Kidney epithelial cell (primary cell): Measurements from ENCODE around the gene KATNAL2. TPM values are rescaled to one million over a fixed set of nuclear protein-coding genes. Genes with fewer than 3 reads are reported as not detected.

Experiments
- DNase-seq: peaks from one replicate; pipeline ENCODE4 v3.0.0-alpha.2; 2010; ENCODE audit warnings: low read depth
- H3K27me3 ChIP-seq: 2 replicates; pipeline ENCODE4 v1.6.0; 2011; ENCODE audit warnings: low read length; ENCODE audit not compliant: control insufficient read depth, insufficient read depth
- H3K36me3 ChIP-seq: 2 replicates; pipeline ENCODE4 v1.5.1; 2011; ENCODE audit warnings: low read length; ENCODE audit not compliant: control insufficient read depth, insufficient read depth
- H3K4me3 ChIP-seq: 2 replicates; pipeline ENCODE4 v1.5.1; 2011; ENCODE audit warnings: low read depth, mild to moderate bottlenecking, control low read depth, low read length
- total RNA-seq: library from RNA; depleted of rRNA; stranded (reverse); fragments of >200 nt; gene quantifications from 2 replicates; pipeline ENCODE4 v1.2.3, GENCODE V29; 2015
- TF ChIP-seq, protein P1 (sequence below): IDR thresholded peaks from 2 replicates; pipeline ENCODE4 v1.5.1; 2011; ENCODE audit warnings: mild to moderate bottlenecking, moderate library complexity, low read length, control low read depth, inconsistent platforms; ENCODE audit not compliant: insufficient read depth, poor library complexity, severe bottlenecking

The KATNAL2 gene
- total RNA-seq, 1 donor from 2014 or later = 0.88 TPM

DNA sequence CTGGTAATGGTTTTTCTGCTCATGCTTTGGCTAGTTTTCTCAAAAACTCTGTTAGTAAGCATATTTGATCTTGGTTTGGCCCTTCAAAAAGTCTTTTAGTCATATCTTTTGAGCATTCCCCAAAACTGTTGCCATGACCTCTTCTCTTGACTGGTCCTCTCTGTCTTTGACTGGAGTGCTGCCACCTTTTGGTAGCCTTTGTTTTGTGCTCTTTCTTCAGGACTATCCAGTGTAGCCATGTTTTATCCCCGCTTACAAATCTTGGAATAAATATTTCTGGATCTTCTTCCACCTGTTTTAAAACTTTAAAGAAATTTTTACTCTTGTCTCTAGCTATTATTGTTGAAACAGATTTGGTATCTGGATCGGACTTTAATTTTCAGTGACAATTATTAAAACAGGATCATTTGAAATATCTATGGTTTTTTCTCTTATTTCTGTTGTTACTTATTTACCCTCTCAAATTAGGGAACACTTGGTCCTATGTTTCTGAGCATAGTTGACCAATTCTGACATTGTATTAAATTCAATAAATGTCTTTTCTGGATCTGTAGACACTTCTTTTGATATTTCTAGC, 119.0 kb downstream of the KATNAL2 start:
- no peak for DNase-seq
- Histone ChIP-seq H3K27me3 (no peaks in the 10 kb centered on the region), H3K4me3 (no peak overlapping the region), H3K36me3 (no peaks in the 10 kb centered on the region)
- TF ChIP-seq, protein P1, sequence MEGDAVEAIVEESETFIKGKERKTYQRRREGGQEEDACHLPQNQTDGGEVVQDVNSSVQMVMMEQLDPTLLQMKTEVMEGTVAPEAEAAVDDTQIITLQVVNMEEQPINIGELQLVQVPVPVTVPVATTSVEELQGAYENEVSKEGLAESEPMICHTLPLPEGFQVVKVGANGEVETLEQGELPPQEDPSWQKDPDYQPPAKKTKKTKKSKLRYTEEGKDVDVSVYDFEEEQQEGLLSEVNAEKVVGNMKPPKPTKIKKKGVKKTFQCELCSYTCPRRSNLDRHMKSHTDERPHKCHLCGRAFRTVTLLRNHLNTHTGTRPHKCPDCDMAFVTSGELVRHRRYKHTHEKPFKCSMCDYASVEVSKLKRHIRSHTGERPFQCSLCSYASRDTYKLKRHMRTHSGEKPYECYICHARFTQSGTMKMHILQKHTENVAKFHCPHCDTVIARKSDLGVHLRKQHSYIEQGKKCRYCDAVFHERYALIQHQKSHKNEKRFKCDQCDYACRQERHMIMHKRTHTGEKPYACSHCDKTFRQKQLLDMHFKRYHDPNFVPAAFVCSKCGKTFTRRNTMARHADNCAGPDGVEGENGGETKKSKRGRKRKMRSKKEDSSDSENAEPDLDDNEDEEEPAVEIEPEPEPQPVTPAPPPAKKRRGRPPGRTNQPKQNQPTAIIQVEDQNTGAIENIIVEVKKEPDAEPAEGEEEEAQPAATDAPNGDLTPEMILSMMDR = peak; percentile 54

DNA sequence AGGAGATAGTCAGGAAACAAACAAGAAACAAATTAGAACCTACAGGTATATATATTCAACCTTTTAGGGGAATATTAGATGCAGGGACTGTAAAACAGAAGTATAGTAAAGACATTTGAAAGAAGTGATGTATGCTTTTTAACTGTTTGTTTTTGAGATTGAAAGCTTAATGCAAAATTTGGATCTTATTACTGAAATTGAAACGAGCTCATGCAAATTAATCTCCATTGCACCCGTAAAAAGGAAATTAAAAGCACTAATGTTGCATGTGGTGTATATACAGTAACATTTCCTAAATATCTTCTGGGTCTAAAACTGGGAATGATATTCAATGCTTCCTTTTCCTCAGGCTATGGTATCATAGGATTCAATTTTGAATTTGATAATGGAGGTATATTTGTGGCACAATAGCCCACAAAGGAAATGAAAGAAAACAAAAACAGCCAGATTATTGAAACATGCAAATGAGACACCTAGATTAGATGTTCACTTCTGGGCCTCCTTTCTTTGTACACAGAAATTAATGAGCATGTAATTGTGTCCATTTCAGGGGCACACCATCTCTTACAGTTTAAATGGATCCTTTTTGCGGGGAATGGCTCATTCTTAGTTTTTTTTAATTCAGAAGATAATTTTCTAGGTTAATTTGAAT, 119.7 kb downstream of the KATNAL2 start:
- no peak for DNase-seq
- H3K4me3 ChIP-seq = no peak overlapping the region
- no peaks in the 10 kb centered on the region for H3K27me3 ChIP-seq
- H3K36me3 ChIP-seq = no peaks in the 10 kb centered on the region
- TF ChIP-seq, protein P1 = no peak

DNA sequence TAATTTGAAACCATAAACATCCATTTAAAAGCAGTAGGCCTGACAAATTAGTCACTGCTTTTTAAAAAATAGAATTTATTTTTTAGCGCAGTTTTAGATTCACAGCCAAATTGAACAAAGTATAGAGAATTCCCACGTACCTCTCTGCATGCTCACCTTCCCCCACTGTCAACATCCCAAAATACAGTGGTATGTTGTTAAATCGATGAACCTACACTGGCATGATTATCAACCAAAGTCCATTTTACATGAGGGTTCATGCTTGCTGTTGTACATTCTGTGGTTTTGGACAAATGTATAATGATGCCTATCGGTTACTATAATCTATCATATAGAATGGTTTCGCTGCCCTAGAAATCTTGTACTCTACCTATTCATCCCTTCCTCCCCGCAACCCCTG, 123.6 kb downstream of the KATNAL2 start:
- DNase-seq = no peak
- TF ChIP-seq, protein P1 = no peak
- Histone ChIP-seq H3K4me3 (no peak overlapping the region), H3K27me3 (no peaks in the 10 kb centered on the region), H3K36me3 (no peaks in the 10 kb centered on the region)

DNA sequence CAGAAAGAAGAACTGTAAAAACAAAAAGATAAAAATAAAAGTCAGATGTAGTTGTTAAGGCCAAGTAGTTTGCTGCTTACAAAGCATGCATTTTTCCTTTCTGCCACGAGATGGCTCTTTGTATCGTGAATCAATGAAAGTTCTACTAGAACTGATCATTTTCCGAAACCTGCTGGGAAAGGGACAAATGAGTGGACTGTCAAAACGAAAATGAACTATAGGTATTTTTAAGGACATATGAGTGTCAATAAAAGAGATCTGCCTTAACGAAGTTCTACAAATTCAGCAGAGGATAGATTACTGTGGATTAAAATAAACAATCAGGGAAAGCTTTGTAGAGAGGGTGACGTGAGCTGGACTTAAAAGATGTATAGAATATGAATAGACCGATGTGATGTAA, 133.1 kb downstream of the KATNAL2 start:
- TF ChIP-seq, protein P1 = peak; percentile 65
- DNase-seq = peak; percentile 4
- peaks cover 4% of the 10 kb centered on the region for H3K27me3 ChIP-seq
- H3K4me3 ChIP-seq = no peak overlapping the region
- H3K36me3 ChIP-seq = no peaks in the 10 kb centered on the region

DNA sequence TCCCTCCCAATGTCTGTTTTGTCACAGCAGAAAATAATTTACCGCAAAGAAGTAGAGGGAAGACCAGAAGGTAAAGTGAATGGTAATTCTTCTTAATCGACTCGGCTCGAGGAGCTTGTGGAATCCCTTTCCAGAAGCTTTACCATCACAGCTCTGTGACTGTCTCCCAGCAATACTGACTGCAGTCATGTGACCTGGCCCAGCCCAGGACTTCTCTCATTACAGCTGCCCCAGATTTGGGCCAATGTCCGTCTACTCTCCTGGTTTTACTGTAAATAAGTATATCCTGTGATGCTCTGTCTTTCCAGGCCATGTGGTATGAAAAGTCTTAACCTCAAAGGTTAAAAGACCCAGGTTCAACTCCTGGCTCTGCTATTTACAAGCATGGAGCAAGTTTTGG, 137.0 kb downstream of the KATNAL2 start:
- Histone ChIP-seq H3K27me3 (peaks cover 4% of the 10 kb centered on the region), H3K36me3 (no peaks in the 10 kb centered on the region), H3K4me3 (no peak overlapping the region)
- TF ChIP-seq, protein P1 = no peak
- DNase-seq = no peak

DNA sequence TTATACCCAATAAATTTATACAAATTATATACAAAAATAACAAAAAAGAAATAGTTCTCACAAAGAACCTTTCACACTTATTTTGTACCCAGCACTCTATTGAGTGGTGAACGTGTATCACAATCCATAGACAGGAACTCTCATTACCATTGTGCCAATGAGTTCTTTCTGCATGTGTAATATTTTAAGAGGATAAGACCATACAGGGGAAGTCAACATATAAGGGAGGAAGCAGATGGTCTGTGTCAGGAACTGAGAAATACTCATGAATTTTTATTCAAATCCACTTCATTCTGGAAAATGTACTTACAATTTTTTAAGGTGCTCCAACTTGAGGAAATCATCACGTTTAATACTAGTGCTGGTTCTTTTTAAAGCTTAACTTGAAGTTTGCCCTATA, 145.1 kb downstream of the KATNAL2 start:
- Histone ChIP-seq H3K27me3 (no peaks in the 10 kb centered on the region), H3K36me3 (no peaks in the 10 kb centered on the region), H3K4me3 (no peak overlapping the region)
- TF ChIP-seq, protein P1 = no peak
- no peak for DNase-seq
